ENCODE data around the gene TDRD3. TPM values are rescaled to one million over a fixed set of nuclear protein-coding genes. Genes with fewer than 3 reads are reported as not detected.

Gene TDRD3
- total RNA-seq, 1 donor from 2014 or later: 18.5 TPM

DNA sequence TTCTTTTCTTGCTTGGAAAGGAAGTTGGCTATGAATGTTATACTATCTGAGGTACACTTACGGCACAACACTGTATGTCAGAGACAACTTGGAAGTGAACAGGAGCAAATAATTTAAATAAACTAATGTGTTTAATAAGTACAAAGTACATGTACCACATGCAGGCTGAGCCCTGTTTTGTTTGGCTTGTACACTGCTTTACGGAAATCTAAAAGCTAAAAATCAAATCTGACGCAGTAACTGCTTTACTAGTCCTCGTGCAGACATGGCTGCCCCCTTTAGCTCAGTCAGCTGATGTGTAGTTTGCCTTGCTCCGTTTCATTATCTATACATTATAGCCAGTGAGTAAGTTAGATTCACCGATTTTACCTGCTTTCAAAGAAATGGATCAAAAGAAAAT, 36.5 kb downstream of the TDRD3 start:
- no peak for DNase-seq (ENCODE audit: low spot score)
- Mint-ChIP-seq H3K27ac (ENCODE audit: unreplicated experiment) (no peak overlapping the region), H3K9me3 (ENCODE audit: low read depth) (peaks cover 12% of the 10 kb centered on the region), H3K36me3 (ENCODE audit: low read depth) (peaks cover 7% of the 10 kb centered on the region), H3K4me1 (ENCODE audit: low read depth) (peaks cover 5% of the 10 kb centered on the region), H3K4me3 (ENCODE audit: unreplicated experiment) (no peak overlapping the region), H3K27me3 (ENCODE audit: low read depth) (no peaks in the 10 kb centered on the region)
- no peak for TF ChIP-seq CTCF (IDR thresholded peaks at IDR 0.05)

DNA sequence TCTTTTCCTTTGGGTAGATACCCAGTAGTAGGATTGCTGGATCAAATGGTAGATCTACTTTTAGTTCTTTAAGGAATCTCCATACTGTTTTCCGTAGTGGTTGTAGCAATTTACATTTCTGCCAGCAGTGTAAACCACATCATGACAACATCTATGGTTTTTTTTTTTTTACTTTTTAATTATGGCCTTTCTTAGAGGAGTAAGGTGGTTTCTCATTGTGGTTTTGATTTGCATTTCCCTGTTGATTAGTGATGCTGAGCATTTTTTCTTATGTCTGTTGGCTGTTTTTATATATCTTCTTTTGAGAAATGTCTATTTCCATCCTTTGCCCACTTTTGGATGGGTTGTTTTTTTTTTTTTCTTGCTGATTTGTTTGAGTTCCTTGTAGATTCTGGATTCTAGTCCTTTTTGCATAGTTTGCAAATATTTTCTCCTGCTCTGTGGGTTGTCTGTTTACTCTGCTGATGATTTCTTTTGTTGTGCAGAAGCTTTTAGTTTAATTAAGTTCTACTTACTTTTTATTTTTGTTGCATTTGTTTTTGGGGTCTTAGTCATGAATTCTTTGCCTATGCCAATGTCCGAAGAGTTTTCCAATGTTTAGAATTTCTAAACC, 38.8 kb downstream of the TDRD3 start:
- TF ChIP-seq CTCF (IDR thresholded peaks at IDR 0.05): no peak
- Mint-ChIP-seq H3K4me1 (ENCODE audit: low read depth) (peaks cover 5% of the 10 kb centered on the region), H3K27me3 (ENCODE audit: low read depth) (no peaks in the 10 kb centered on the region), H3K4me3 (ENCODE audit: unreplicated experiment) (no peak overlapping the region), H3K27ac (ENCODE audit: unreplicated experiment) (no peak overlapping the region), H3K36me3 (ENCODE audit: low read depth) (peaks cover 7% of the 10 kb centered on the region), H3K9me3 (ENCODE audit: low read depth) (peaks cover 12% of the 10 kb centered on the region)
- no peak for DNase-seq (ENCODE audit: low spot score)

DNA sequence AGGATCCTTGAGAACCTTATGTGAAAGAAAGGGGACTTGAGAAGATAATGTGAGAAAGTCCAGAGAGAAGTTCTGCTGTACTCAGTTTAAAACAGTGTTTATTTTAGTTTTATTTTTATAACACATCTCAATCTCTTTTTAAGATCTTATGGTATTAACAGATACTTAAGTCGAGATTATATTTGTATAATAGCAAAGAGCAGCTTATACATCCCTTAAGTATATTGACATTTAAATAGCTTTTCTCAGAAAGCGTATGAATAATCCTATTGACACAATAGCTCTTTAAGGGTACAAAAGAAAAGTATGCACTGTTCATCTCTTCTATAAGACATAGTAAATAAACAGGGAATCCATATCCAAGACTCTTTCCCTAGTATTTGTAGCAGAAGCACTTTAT, 42.2 kb downstream of the TDRD3 start:
- Mint-ChIP-seq H3K4me1 (ENCODE audit: low read depth) (no peaks in the 10 kb centered on the region), H3K27ac (ENCODE audit: unreplicated experiment) (no peak overlapping the region), H3K36me3 (ENCODE audit: low read depth) (peaks cover 7% of the 10 kb centered on the region), H3K9me3 (ENCODE audit: low read depth) (peaks cover 12% of the 10 kb centered on the region), H3K4me3 (ENCODE audit: unreplicated experiment) (no peak overlapping the region), H3K27me3 (ENCODE audit: low read depth) (no peaks in the 10 kb centered on the region)
- DNase-seq (ENCODE audit: low spot score): no peak
- TF ChIP-seq CTCF (IDR thresholded peaks at IDR 0.05): no peak

- no peaks in the 10 kb centered on the region for H3K27me3 Mint-ChIP-seq (ENCODE audit: low read depth)
- peaks cover 2% of the 10 kb centered on the region for H3K36me3 Mint-ChIP-seq (ENCODE audit: low read depth)
- no peak overlapping the region for H3K27ac Mint-ChIP-seq (ENCODE audit: unreplicated experiment)
- no peak for TF ChIP-seq CTCF (IDR thresholded peaks at IDR 0.05)
- H3K4me3 Mint-ChIP-seq (ENCODE audit: unreplicated experiment): no peak overlapping the region
- no peak for DNase-seq (ENCODE audit: low spot score)
- no peaks in the 10 kb centered on the region for H3K4me1 Mint-ChIP-seq (ENCODE audit: low read depth)
- no peaks in the 10 kb centered on the region for H3K9me3 Mint-ChIP-seq (ENCODE audit: low read depth)
Observed at GRCh38 chr13:60441761-60442160, 44.7 kb downstream of the TDRD3 start.

GRCh38 chr13:60448907-60449510, 52.0 kb downstream of the TDRD3 start:
- no peak for DNase-seq (ENCODE audit: low spot score)
- Mint-ChIP-seq H3K4me3 (ENCODE audit: unreplicated experiment) (no peak overlapping the region), H3K27me3 (ENCODE audit: low read depth) (no peaks in the 10 kb centered on the region), H3K9me3 (ENCODE audit: low read depth) (no peaks in the 10 kb centered on the region), H3K27ac (ENCODE audit: unreplicated experiment) (no peak overlapping the region), H3K36me3 (ENCODE audit: low read depth) (peaks cover 2% of the 10 kb centered on the region), H3K4me1 (ENCODE audit: low read depth) (no peaks in the 10 kb centered on the region)
- peak; percentile 91 for TF ChIP-seq CTCF (IDR thresholded peaks at IDR 0.05)

All from chondrocyte (in vitro differentiated cells).